Tongue (tissue), 2 donors: ENCODE measurements around the gene ALDH8A1. TPM values are rescaled to one million over a fixed set of nuclear protein-coding genes. Genes with fewer than 3 reads are reported as not detected.

Experiments
- DNase-seq: peaks from one replicate; pipeline ENCODE4 v3.0.0-alpha.2; 2015
- total RNA-seq: library from RNA; depleted of rRNA; stranded (reverse); fragments of >200 nt; gene quantifications from one replicate; pipeline ENCODE4 v1.2.3, GENCODE V29; 2014

ALDH8A1 gene
- not detected for total RNA-seq

- no peak for DNase-seq
Observed at GRCh38 chr6:134949927-134950326, at the start of gene ALDH8A1. TSS of gene ALDH8A1 (minus strand) at chr6:134950101. CDS start at chr6:134950053, 48 bp downstream.

- no peak for DNase-seq
Observed at GRCh38 chr6:134999107-134999506, 49.2 kb upstream of the ALDH8A1 start.

GRCh38 chr6:134997133-134997995 lies 47.5 kb upstream of the ALDH8A1 start:
- DNase-seq: no peak

- DNase-seq: no peak
Observed at GRCh38 chr6:134995536-134995935, 45.6 kb upstream of the ALDH8A1 start.

- no peak for DNase-seq
Observed at GRCh38 chr6:134994431-134994830, 44.5 kb upstream of the ALDH8A1 start.

- no peak for DNase-seq
Observed at GRCh38 chr6:134992155-134992554, 42.3 kb upstream of the ALDH8A1 start.

GRCh38 chr6:134990262-134990661 lies 40.4 kb upstream of the ALDH8A1 start:
- DNase-seq: no peak

GRCh38 chr6:134984821-134985220 lies 34.9 kb upstream of the ALDH8A1 start:
- no peak for DNase-seq

- no peak for DNase-seq
Observed at GRCh38 chr6:134983823-134984222, 33.9 kb upstream of the ALDH8A1 start.

GRCh38 chr6:134982161-134982560 lies 32.3 kb upstream of the ALDH8A1 start:
- DNase-seq: no peak

GRCh38 chr6:134980846-134981245 lies 30.9 kb upstream of the ALDH8A1 start:
- no peak for DNase-seq

GRCh38 chr6:134979142-134979541 lies 29.2 kb upstream of the ALDH8A1 start:
- no peak for DNase-seq

- no peak for DNase-seq
Observed at GRCh38 chr6:134974370-134974769, 24.5 kb upstream of the ALDH8A1 start.

GRCh38 chr6:134967711-134968110 lies 17.8 kb upstream of the ALDH8A1 start:
- no peak for DNase-seq

- DNase-seq: no peak
Observed at GRCh38 chr6:134964451-134965203, 14.7 kb upstream of the ALDH8A1 start.

GRCh38 chr6:134962421-134962820 lies 12.5 kb upstream of the ALDH8A1 start:
- no peak for DNase-seq

- no peak for DNase-seq
Observed at GRCh38 chr6:134961366-134961765, 11.5 kb upstream of the ALDH8A1 start.

GRCh38 chr6:134959603-134960002 lies 9.7 kb upstream of the ALDH8A1 start:
- DNase-seq: no peak

GRCh38 chr6:134956676-134957075 lies 6.8 kb upstream of the ALDH8A1 start:
- no peak for DNase-seq

- no peak for DNase-seq
Observed at GRCh38 chr6:134956032-134956431, 6.1 kb upstream of the ALDH8A1 start.

- DNase-seq: no peak
Observed at GRCh38 chr6:134954272-134955000, 4.5 kb upstream of the ALDH8A1 start.

- no peak for DNase-seq
Observed at GRCh38 chr6:134951494-134952263, 1.8 kb upstream of the ALDH8A1 start.
